Activated B cell treated with CpG ODN at 0.5 μM for 24 hours (primary cell): ENCODE data around the gene SST. TPM values are rescaled to one million over a fixed set of nuclear protein-coding genes. Genes with fewer than 3 reads are reported as not detected.
"Not testable (repeated sequence)": the region's sequence is repeated elsewhere in the genome, so short reads cannot be mapped to it uniquely, and the experiment has no call there.

Experiments
- ATAC-seq: fragments of 200-7000 bp; cut with Tn5 transposase; one replicate; pipeline ENCODE4 v1.10.0; 2021; ENCODE audit warnings: low read depth, mild to moderate bottlenecking, moderate library complexity
- CTCF ChIA-PET: fragments of 350-600 bp; sonication (Branson Sonifier 250); formaldehyde crosslinking; loops from one replicate; lab custom pipeline; 2021; ENCODE audit warnings: antibody characterized with exemption; lab: Charles Lee
- POLR2A ChIA-PET: fragments of 350-600 bp; sonication (Branson Sonifier 250); formaldehyde crosslinking; loops from one replicate; lab custom pipeline; 2021; ENCODE audit warnings: antibody characterized with exemption; lab: Charles Lee
- DNase-seq: peaks from one replicate; pipeline ENCODE4 v3.0.0; 2022
- H3K27ac Mint-ChIP-seq: one replicate; pipeline ENCODE4 v1.8.0; 2020; ENCODE audit warnings: mixed read lengths
- H3K27me3 Mint-ChIP-seq: one replicate; pipeline ENCODE4 v1.8.0; 2021; ENCODE audit warnings: mixed read lengths
- H3K36me3 Mint-ChIP-seq: one replicate; pipeline ENCODE4 v1.8.0; 2021; ENCODE audit warnings: low read depth, mixed read lengths
- H3K4me1 Mint-ChIP-seq: one replicate; pipeline ENCODE4 v1.8.0; 2021; ENCODE audit warnings: mixed read lengths
- H3K4me3 Mint-ChIP-seq: one replicate; pipeline ENCODE4 v1.8.0; 2020; ENCODE audit warnings: mild to moderate bottlenecking, mixed read lengths
- H3K9me3 Mint-ChIP-seq: one replicate; pipeline ENCODE4 v1.8.0; 2020; ENCODE audit warnings: mixed read lengths
- intact Hi-C: fragments of 100-400 bp; cut with micrococcal nuclease; formaldehyde crosslinking; loops from one replicate; pipeline ENCODE4 v1.15.1; 2024
- total RNA-seq: library from RNA; stranded (reverse); gene quantifications from 2 replicates; pipeline ENCODE4 v1.2.3, GENCODE V29; 2022
- TF ChIP-seq, protein P1 (sequence below): fragments of 200-600 bp; IDR thresholded peaks from one replicate; pipeline ENCODE4 v1.8.0; 2022; ENCODE audit warnings: antibody characterized with exemption, mild to moderate bottlenecking

The SST gene
- total RNA-seq, 1 donor from 2014 or later = not detected

DNA sequence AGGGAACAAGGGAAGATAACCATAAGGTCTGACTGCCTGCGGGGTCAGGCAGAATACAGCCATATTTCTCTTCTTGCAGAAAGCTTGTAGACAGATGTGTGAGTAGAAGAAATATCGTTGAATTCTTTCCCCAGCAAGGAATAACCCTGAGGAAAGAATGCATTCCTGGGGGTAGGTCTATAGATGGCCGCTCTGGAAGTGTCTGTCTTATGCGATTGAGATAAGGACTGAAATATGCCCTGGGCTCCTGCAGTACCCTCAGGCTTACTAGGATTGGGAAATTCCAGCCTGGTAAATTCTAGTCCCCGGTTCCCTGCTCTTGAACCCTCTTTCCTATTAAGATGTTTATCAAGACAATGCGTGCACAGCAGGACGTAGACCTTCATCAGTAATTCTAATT is 15.8 kb upstream of the SST start:
- peaks cover 13% of the 10 kb centered on the region for H3K9me3 Mint-ChIP-seq
- TF ChIP-seq, protein P1, sequence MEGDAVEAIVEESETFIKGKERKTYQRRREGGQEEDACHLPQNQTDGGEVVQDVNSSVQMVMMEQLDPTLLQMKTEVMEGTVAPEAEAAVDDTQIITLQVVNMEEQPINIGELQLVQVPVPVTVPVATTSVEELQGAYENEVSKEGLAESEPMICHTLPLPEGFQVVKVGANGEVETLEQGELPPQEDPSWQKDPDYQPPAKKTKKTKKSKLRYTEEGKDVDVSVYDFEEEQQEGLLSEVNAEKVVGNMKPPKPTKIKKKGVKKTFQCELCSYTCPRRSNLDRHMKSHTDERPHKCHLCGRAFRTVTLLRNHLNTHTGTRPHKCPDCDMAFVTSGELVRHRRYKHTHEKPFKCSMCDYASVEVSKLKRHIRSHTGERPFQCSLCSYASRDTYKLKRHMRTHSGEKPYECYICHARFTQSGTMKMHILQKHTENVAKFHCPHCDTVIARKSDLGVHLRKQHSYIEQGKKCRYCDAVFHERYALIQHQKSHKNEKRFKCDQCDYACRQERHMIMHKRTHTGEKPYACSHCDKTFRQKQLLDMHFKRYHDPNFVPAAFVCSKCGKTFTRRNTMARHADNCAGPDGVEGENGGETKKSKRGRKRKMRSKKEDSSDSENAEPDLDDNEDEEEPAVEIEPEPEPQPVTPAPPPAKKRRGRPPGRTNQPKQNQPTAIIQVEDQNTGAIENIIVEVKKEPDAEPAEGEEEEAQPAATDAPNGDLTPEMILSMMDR = no peak
- H3K27ac Mint-ChIP-seq = no peak overlapping the region
- H3K4me1 Mint-ChIP-seq = no peaks in the 10 kb centered on the region
- ATAC-seq (no peak), DNase-seq (no peak)
- ChIA-PET CTCF (no interaction called here), POLR2A (no interaction called here)
- intact Hi-C loops = no loop called here
- no peak overlapping the region for H3K4me3 Mint-ChIP-seq
- H3K27me3 Mint-ChIP-seq = peaks cover 18% of the 10 kb centered on the region
- no peaks in the 10 kb centered on the region for H3K36me3 Mint-ChIP-seq

DNA sequence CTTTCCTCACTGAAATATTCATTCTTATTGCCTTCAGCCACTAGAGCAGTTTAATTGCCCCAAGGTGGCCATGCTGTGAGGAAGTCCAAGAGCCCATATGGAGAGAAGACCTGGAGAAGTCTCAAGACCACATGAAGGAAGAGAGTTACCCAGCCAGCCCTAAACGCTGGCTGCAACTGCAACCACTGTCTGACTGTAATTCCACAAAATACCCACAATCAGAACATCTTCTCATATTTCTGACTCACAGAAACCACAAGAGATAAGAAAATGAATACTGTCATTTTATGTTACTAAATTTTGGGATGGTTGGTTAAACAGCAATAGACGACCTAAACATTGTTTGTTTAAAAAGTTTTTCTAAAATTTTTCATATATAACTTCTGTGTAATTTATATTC is 14.7 kb upstream of the SST start:
- DNase-seq (no peak), ATAC-seq (no peak)
- intact Hi-C loops = no loop called here
- Mint-ChIP-seq H3K9me3 (peaks cover 13% of the 10 kb centered on the region), H3K4me3 (no peak overlapping the region), H3K4me1 (no peaks in the 10 kb centered on the region), H3K27me3 (peaks cover 21% of the 10 kb centered on the region), H3K27ac (no peak overlapping the region), H3K36me3 (no peaks in the 10 kb centered on the region)
- TF ChIP-seq, protein P1 = no peak
- CTCF ChIA-PET = interaction anchor here (10.9 kb wide), 1 partner anchor 365 kb away, joined by 336 read pairs; no protein-coding TSS in a partner anchor
- POLR2A ChIA-PET = no interaction called here

DNA sequence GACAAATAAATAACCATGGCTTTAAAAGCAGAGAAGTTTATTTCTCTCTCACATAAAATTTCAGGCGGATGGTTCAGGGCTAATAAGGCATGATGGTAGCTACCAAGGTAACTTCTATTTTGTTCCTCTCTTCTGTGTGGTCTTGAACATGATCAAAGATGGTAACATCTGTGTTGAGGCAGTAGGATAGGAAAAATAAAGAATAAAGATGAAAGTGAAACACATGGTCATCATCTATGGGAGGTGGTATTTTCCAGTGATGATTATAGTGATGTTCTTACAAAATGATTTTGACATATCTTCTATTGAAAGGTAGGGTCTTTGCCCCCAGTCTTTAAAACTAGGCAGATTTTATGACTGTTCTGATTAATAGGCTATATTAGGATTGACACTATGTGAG is 14.2 kb upstream of the SST start:
- no peak overlapping the region for H3K4me3 Mint-ChIP-seq
- intact Hi-C loops = no loop called here
- peaks cover 13% of the 10 kb centered on the region for H3K9me3 Mint-ChIP-seq
- TF ChIP-seq, protein P1 = no peak
- ChIA-PET POLR2A (no interaction called here), CTCF (interaction anchor here (10.9 kb wide), 1 partner anchor 365 kb away, joined by 336 read pairs; no protein-coding TSS in a partner anchor)
- no peak for DNase-seq
- H3K36me3 Mint-ChIP-seq = no peaks in the 10 kb centered on the region
- H3K27me3 Mint-ChIP-seq = peaks cover 23% of the 10 kb centered on the region
- no peak for ATAC-seq
- H3K27ac Mint-ChIP-seq = no peak overlapping the region
- no peaks in the 10 kb centered on the region for H3K4me1 Mint-ChIP-seq

DNA sequence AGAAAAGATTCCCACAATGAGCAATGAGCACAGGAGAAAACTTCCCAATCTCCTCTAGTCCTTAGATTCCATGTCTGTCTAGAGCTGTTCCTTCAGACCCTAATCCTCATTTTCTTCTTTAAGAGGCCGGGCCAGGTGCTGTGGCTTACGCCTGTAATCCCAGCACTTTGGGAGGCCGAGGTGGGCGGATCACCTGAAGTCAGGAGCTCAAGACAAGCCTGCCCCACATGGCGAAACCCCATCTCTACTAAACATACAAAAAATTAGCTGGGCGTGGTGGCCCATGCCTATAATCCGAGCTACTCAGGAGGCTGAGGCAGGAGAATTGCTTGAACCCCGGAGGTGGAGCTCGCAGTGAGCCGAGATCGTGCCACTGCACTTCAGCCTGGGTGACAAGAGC is 11.6 kb upstream of the SST start:
- H3K4me1 Mint-ChIP-seq, H3K27ac Mint-ChIP-seq, H3K4me3 Mint-ChIP-seq, DNase-seq, ATAC-seq, intact Hi-C loops, H3K36me3 Mint-ChIP-seq: not testable (repeated sequence)
- POLR2A ChIA-PET = interaction anchor here (1.1 kb wide), 1 partner anchor 362 kb away, joined by 3 read pairs; no protein-coding TSS in a partner anchor
- H3K9me3 Mint-ChIP-seq = peaks cover 13% of the 10 kb centered on the region
- CTCF ChIA-PET = interaction anchor here (1.2 to 10.9 kb wide), 2 partner anchors 66 to 362 kb away, joined by 4 to 336 read pairs; no protein-coding TSS in a partner anchor
- H3K27me3 Mint-ChIP-seq = peaks cover 26% of the 10 kb centered on the region

GRCh38 chr3:187679638-187680396 is 9.6 kb upstream of the SST start:
- Mint-ChIP-seq H3K4me3 (no peak overlapping the region), H3K4me1 (no peaks in the 10 kb centered on the region), H3K27ac (no peak overlapping the region), H3K36me3 (no peaks in the 10 kb centered on the region), H3K9me3 (peaks cover 2% of the 10 kb centered on the region), H3K27me3 (peaks cover 37% of the 10 kb centered on the region)
- DNase-seq (peak; percentile 50), ATAC-seq (peak; percentile 70)
- ChIA-PET CTCF (interaction anchor here (0.6 to 10.9 kb wide), 35 partner anchors 8 to 1736 kb away, joined by 3 to 336 read pairs (median 5); partner anchors contain the start of genes RTP2 and RTP4), POLR2A (interaction anchor here (1.0 to 1.3 kb wide), 2 partner anchors 59 to 360 kb away, joined by 3 read pairs; no protein-coding TSS in a partner anchor)
- TF ChIP-seq, protein P1 = peak; percentile 55
- intact Hi-C loops = loop anchor here (1.0 kb wide), 5 partner anchors 34 to 1468 kb away; no protein-coding TSS in a partner anchor
